ENCODE measurements around the gene ANXA4.
"Not testable (repeated sequence)": the region's sequence is repeated elsewhere in the genome, so short reads cannot be mapped to it uniquely, and the experiment has no call there.

The ANXA4 gene

GRCh38 chr2:69714539-69715220 lies 27.3 kb upstream of the ANXA4 start:
- TF ChIP-seq, protein P1, sequence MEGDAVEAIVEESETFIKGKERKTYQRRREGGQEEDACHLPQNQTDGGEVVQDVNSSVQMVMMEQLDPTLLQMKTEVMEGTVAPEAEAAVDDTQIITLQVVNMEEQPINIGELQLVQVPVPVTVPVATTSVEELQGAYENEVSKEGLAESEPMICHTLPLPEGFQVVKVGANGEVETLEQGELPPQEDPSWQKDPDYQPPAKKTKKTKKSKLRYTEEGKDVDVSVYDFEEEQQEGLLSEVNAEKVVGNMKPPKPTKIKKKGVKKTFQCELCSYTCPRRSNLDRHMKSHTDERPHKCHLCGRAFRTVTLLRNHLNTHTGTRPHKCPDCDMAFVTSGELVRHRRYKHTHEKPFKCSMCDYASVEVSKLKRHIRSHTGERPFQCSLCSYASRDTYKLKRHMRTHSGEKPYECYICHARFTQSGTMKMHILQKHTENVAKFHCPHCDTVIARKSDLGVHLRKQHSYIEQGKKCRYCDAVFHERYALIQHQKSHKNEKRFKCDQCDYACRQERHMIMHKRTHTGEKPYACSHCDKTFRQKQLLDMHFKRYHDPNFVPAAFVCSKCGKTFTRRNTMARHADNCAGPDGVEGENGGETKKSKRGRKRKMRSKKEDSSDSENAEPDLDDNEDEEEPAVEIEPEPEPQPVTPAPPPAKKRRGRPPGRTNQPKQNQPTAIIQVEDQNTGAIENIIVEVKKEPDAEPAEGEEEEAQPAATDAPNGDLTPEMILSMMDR (IDR thresholded peaks at IDR 0.05; ENCODE audit: low read depth, low read length), result peak; percentile 64
- H3K4me3 ChIP-seq (ENCODE audit: low read depth, low read length), result not testable (repeated sequence)

DNA sequence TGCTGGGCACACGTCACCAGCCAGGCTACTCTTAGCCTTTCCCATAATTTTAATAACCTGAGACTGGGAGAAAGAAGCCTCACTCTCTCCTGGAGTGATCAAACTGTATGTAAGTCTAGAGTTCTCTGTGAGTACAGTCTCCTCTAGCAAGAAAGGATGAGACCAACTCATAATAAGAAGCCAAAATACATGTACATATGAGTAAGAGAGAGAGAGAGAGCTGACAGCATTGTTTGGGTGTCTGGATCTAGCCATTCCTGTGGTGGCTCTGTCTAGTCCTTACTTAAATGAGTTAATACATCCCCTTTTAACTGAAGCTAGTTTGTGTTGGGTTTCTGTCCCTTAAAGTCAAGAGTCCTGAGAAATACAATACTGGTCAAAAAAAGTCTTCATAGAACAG lies 26.0 kb upstream of the ANXA4 start:
- H3K4me3 ChIP-seq (ENCODE audit: low read depth, low read length), result no peak overlapping the region
- TF ChIP-seq, protein P1 (IDR thresholded peaks at IDR 0.05; ENCODE audit: low read depth, low read length), result no peak

DNA sequence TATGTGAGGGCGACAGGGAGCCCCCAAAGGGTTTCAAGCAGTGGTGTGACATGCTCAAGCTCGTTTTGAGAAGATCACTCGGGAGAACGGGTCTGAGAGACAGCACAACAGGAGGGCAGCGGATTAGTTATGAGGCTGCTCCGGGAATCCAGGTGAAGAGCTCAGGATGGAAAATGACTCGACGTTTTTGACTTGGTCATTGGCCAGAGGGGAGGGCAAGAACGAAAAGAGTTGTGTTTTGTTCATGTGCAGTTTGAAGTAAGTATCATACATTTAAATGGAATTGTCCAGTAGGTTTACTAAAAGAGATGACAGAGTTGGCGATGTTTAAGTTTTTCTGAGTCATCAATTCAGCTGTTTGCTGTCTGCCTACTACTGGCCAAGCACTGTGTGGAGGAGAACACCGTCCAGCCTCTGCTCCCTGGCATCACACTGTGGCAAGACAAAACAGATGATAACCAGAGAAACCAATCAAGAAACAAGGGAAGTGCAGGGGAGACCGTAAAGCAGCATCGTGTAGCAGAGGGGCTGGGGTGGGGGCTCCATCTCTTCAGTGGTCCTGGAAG lies 25.3 kb upstream of the ANXA4 start:
- TF ChIP-seq, protein P1 (IDR thresholded peaks at IDR 0.05; ENCODE audit: low read depth, low read length), result no peak
- H3K4me3 ChIP-seq (ENCODE audit: low read depth, low read length), result no peak overlapping the region

GRCh38 chr2:69717186-69717585 lies 24.7 kb upstream of the ANXA4 start:
- TF ChIP-seq, protein P1 (IDR thresholded peaks at IDR 0.05; ENCODE audit: low read depth, low read length), result no peak
- no peak overlapping the region for H3K4me3 ChIP-seq (ENCODE audit: low read depth, low read length)

DNA sequence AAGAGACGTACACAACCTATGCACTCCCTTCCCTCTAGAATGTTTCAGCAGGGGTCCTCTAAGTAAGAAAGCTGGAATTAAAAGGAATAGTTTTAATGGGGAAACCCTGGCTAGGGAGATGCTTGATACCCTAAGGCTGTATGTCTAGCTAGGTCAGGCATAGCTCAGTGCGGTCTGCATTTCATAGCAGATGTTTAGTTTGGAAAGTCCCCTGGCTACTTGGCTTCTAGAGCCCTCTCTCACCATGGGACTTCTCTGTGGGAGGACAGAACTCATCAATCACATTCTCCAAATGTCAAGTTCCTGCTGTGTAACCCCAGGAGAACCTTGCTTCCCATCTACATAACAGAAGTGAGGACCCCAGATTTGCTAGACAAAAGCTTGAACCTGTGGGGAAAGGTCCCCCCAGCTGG lies 24.1 kb upstream of the ANXA4 start:
- TF ChIP-seq, protein P1 (IDR thresholded peaks at IDR 0.05; ENCODE audit: low read depth, low read length), result no peak
- no peak overlapping the region for H3K4me3 ChIP-seq (ENCODE audit: low read depth, low read length)

DNA sequence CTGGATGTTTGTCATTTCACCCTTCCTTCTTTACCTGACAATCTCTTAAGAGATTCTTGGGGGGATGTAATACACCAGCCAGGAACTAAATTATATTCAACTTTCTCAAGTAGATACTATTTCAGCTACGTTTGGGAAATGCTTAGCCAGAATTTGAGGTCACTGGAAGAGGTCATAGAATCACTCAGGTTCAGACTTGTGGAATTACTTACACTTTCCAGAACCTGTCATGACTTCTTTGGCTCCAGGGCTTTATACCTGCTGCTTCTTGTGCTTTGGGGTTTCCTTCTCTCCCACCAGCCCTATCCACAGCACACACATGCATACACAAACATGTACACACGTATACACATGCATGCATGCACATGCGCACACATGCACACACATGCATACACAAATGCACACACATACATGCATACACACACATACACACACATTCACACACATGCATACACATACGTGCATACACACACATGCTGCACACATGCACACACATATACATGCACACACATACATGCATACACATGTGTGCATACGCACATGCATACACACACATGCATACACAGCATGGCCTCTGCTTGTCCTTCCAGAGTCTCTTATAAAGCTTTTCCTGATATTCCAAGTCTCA lies 23.5 kb upstream of the ANXA4 start:
- H3K4me3 ChIP-seq (ENCODE audit: low read depth, low read length), result no peak overlapping the region
- TF ChIP-seq, protein P1 (IDR thresholded peaks at IDR 0.05; ENCODE audit: low read depth, low read length), result no peak

GRCh38 chr2:69720404-69720803 lies 21.5 kb upstream of the ANXA4 start:
- H3K4me3 ChIP-seq (ENCODE audit: low read depth, low read length), result no peak overlapping the region

More at GRCh38 chr2:69720404-69720803, 21.5 kb upstream of the ANXA4 start:
- TF ChIP-seq, protein P1 (IDR thresholded peaks at IDR 0.05; ENCODE audit: low read depth, low read length), result peak; percentile 40
